Caki2 (cell line): Measurements from ENCODE around the gene ANO8. TPM values are rescaled to one million over a fixed set of nuclear protein-coding genes. Genes with fewer than 3 reads are reported as not detected.

ENCODE experiments used
- DNase-seq: peaks from one replicate; pipeline ENCODE4 v3.0.0-alpha.2; 2015; ENCODE audit warnings: low read depth
- in situ Hi-C: cut with HindIII; loops from 2 replicates; pipeline ENCODE4 v1.10.0; 2016; ENCODE audit warnings: low sequenced_read_pairs, low pct_unique_long_range_greater_than_20kb, mixed read lengths
- total RNA-seq: library from RNA; depleted of rRNA; stranded (reverse); fragments of >200 nt; shearing (Covaris generic); gene quantifications from 2 replicates; pipeline ENCODE4 v1.2.3, GENCODE V29; 2014; ENCODE audit warnings: low replicate concordance

The ANO8 gene
- total RNA-seq, 1 experiment from 2014 or later = 5.4 TPM

DNA sequence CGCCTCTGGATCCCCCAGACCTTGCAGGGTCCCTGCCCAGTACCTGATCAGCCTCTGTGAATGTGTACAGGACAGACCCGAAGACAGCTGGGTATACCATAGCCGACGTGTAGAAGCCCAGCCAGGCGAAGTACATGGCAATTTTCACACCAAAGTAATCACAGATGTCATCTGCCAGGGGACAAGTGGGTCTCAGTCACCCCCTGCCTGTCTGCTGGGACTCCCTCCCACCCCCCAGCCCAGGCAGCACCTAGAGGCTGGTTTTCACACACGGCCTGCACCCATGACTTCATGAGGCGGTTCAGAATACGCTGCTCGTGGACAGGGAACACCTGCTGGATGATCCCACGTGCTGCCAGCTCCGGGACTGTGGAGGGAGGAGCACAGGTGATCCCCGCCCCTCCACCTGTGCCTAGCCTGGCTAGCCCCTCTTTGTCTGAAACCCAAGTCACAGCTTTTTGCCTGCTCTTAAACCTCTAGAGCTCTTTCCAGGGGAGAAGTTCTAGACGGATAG is 3.6 kb downstream of the ANO8 start:
- in situ Hi-C loops = no loop called here
- DNase-seq = no peak

- no peak for DNase-seq
- in situ Hi-C loops = no loop called here
These were observed 4.2 kb downstream of the ANO8 start for GRCh38 chr19:17330262-17331044.

DNA sequence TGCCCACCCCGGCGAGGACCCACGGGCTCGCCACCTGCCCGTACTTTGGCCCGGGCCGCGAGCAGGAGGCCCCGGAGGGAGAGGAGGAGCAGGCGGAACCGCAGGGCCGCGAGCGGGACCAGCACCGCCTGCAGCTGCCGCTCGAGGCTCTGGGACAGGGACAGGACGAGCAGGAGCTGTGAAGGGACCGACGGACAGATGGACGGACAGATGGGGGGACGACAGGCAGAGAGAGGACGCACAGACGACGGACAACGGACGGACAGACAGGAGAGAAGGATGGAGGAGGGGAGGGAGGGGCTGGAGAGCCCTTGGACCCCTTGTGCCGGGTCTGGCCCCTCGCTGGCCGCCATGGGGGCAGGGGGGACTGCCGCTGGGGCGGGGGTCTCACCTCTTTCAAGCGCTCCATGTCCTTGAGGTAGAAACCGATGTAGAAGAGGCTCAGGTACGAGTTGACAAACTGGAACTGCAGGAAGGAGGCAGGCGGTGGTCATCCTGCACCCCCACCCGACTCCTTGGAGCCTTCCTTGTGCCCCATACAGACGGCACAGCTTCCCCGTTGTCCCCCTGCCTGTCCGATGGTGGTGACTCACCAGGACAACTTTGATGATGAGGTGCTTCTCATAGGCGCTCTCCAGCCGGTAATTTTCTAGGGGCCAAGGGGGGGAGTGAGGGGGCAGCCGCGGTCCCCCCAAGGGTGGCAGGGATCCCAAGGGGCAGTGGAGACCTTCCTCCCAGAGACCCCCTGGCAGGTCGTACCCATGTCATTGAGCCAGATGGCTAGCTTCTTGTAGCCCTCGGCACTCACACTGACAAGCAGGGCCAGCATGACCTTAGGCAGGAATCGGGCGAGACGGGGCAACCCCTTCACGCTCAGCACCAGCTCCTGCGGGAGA is 5.0 kb downstream of the ANO8 start:
- in situ Hi-C loops = no loop called here
- no peak for DNase-seq

DNA sequence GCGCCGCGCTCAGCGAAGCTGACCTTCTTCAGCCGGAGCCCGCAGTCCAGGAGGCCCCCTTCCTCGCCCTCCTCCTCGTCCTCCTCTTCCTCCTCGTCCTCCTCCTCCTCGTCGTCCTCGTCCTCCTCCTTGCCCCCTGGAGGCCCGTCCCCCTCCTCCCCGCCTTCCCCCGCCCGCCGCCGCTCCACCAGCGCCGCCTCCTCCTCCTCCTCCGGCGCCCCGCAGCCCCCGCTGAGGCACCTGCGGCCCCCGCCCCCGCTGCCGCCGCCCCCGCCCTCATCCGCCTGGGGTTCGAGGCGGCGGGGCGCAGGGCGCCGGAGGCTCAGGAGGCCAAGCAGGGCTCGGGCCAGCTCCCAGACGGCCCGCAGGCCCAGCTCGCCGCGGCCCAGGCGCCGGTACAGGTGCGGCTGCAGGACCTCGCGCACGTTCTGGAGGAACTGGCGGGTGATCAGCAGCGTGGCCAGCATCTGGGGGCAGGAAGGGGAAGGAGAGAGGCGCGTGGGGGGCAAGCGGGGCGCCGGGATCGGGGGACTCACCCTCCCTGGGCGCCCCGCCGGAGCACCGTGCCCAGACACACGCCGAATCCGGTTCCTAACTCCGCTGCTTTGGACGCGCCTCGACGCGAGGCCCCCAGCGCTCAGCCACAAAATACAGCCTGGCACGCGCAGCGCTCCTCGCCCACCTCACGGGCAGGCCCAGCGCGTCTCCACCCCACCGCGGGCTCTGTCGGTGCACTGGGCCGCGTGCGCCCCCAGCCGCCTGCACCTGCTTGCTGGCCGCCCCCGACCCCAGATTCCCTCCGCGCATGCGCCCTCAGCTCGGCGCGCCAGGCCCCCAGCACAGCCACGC is 5.9 kb downstream of the ANO8 start:
- in situ Hi-C loops = no loop called here
- no peak for DNase-seq

DNA sequence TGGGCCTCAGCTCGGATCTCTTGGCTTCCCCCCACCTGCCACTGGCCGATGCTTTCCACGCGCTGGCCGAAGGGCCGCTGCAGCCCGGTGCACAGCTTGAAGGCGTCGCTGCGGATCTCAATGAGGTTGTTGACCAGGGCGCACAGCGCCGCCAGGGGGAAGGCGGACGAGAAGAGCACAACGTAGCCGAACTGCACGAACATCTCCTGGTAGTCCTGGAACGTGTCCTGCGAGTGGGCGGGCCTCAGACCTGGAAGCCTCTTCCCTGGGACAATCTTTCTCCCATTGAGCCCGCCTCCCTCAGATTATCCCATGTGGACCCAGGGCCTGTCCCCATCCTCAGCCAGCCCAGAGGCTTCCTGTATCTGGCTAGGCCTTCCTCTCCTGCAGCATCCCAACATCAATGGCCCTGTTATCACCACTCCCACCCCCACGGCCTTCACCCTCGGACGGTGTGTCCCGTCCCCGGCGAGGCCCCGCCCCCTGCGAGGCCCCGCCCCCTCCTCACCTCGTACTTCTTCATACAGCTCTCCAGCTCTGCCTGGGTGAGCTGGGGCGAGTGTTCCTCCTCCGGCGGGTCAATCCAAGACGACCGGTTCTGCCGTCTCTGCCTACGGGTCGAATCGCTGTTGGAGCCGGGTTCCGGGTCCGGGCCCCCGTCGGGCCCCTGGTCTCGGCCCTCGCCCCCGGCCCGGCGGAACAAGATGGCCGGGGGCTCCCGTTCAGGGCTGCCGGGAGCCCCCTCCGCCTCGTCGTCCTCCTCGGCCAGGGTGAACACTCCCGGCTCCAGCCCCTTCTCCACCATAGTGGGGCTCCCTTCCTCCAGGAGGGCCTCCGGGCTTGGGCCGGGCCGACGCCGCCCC is 6.8 kb downstream of the ANO8 start:
- DNase-seq = peak; percentile 93
- in situ Hi-C loops = no loop called here

- no peak for DNase-seq
- in situ Hi-C loops = no loop called here
These were observed 7.5 kb downstream of the ANO8 start for GRCh38 chr19:17327068-17327653.

GRCh38 chr19:17326595-17326966 is 8.1 kb downstream of the ANO8 start:
- DNase-seq = no peak
- in situ Hi-C loops = no loop called here

GRCh38 chr19:17325881-17326594 is 8.6 kb downstream of the ANO8 start:
- in situ Hi-C loops = no loop called here

DNA sequence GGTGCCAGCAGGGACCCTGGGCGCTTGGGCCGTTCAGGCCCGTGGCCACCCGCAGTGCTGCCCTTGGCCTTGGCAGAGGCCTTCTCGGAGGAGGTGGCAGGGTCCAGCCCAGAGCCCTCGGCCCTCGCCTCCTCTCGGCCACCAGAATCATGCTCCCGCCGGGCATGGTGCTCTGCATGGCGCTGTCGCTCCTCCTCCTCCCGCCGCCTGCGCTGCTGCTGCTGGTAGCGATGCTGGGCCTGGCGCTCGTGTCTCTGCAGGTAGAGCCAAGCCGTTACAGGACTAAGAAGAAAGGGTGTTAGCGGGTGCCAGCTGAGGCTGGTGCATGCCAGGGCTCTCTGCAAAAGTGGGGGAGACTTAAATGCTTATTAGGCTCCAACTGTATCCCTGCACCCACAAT is 9.5 kb downstream of the ANO8 start:
- no peak for DNase-seq
- in situ Hi-C loops = no loop called here

More at GRCh38 chr19:17325881-17326594, 8.6 kb downstream of the ANO8 start:
- no peak for DNase-seq

DNA sequence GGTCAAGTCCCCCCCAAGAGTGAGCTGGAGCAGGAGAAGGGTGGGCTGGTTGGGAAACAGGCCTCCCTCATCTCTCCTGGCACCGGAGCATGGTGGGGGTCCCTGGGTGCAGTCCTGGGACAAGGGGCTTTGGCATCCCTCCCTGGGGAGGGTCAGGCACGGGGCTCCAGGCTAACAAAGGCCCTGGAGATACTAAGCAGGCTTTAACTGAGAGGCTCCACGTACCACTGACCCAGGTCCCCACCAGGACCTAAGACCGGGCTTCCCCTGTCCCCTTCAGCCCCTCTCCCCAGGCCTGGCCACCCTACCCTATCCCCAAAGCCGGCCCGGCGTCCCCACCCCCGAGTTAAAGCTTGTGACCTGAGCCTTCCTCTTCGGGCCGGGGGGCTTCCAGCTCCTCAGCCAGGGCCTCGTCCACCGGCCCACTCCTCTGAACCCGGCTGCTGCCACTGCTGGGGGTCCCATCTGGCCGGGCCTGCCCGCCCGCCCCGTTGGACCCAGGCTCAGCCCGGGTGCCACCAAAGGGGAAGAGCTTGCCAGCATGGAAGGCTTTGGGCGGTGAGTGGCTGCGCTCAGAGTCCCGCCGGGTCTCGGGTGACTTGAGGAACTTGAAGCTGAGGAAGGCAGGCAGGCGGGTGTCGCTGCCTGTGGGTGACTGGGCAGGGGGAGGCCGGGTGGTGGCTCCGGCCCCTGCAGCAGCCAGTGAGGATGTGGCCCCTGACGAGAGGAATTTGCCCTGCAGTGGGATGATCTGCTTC is 10.1 kb downstream of the ANO8 start:
- no peak for DNase-seq
- in situ Hi-C loops = no loop called here

DNA sequence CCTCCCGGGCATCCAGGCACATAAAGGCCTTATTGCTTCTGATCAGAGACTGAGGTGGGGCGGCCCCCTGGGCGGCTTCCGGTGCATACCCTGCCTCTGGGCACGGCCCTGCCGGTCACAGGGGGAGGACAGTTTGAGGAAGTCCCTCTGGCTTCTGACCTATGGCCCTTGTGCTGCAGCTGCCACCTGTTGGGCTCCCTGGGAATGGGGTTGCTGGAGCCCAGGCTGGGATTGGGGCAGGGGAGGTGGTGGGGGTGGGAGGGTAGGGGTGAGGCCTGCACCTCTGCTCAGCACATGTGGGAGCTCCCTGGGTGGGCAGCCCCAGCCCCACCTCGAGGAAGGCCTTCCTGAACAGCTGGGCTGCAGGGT is 10.7 kb downstream of the ANO8 start:
- in situ Hi-C loops = no loop called here
- no peak for DNase-seq

DNA sequence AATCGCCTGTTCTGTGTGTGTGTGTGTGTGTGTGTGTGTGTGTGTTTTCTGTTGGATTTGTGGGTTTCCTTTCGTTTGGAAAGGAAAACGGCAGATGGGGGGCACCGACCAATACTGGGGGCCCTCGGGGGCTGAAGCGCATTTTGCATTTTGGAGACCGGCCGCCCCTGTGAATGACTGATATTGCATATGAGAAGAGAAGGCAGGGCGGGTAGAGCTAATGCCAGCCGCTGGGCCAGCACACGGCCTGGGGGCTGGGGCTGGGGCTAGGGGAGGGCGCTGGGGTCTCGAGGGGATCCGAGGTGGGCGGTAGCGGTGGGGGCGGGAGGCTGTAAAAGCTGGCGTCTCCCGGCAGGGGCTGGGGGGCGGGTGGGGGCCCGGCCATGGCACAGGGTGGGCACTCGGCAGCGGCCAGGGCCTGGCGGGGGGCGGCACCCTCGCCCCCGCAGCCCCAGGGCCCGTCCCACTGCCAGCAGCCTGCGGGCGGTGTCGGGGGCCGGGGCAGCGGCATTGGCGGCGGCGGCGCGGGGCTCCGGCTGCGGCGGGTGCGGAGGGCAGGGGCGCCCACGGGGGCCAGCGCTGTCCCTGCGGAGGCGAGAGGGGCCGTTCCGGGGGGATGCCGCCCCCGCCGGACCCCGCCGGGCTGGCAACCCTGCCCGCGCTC is 11.2 kb downstream of the ANO8 start:
- DNase-seq = no peak

GRCh38 chr19:17322854-17323253 is 11.8 kb downstream of the ANO8 start:
- in situ Hi-C loops = no loop called here
- no peak for DNase-seq

More for the DNA sequence above, 11.2 kb downstream of the ANO8 start:
- in situ Hi-C loops = no loop called here

DNA sequence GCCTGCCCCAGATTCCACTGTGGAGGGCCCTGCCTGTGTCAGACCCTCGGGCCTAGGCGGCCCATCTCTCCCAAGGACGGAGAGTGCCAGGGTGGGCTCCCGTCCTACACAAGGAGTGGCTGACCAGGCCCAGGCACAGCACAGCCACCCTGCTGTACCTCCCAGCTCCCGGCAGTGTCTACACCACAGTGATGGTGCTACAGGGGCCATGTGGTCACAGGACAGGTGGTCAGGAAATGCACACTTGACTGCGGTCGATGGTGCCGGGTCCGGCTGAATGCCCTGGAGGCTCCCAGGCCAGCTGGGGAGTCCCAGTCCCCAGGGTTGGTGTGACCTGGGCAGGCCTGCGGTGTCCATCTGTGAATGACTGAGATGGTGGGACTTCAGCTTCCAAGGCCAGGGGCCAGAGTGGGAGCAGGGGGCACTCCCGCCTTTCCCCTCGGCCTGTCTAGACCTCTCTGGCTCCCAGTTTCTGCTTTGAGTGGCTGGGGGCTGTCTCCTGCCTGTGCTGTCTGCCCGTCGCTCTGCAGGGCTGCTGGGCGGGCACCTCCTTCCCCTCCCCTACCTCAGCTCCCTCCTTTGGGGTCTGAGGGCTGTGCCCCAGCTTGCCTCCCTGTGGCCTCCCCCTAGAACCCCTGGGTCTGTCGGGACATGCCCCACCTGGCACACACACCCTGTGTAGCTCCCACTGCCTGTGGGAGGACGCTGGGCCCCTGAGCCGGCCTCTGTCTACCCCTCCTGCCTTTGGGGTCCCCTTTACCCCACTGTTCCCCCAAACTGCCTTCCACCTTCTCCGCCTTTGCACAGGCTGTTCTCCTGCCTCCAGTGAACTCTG is 12.8 kb downstream of the ANO8 start:
- in situ Hi-C loops = no loop called here
- no peak for DNase-seq

- DNase-seq = no peak
- in situ Hi-C loops = no loop called here
These were observed 14.2 kb downstream of the ANO8 start for GRCh38 chr19:17320435-17320834.
